Hepatocyte (in vitro differentiated cells): ENCODE data around the gene GRAP2.

Experiments used
- CTCF ChIP-seq: fragments of 200-600 bp; sonication (generic); IDR thresholded peaks from 2 replicates; pipeline ENCODE4 v1.5.1; 2016; ENCODE audit warnings: antibody characterized with exemption, mild to moderate bottlenecking; ENCODE audit not compliant: poor library complexity
- EZH2 ChIP-seq: fragments of 200-600 bp; sonication (generic); IDR thresholded peaks from 2 replicates; pipeline ENCODE4 v1.6.1; 2016; ENCODE audit warnings: antibody characterized with exemption, mild to moderate bottlenecking, borderline replicate concordance
- EZH2phosphoT487 ChIP-seq: fragments of 200-600 bp; sonication (generic); IDR thresholded peaks from one replicate; pipeline ENCODE4 v1.6.1; 2018; ENCODE audit warnings: antibody characterized with exemption, mild to moderate bottlenecking, low read depth, moderate library complexity; ENCODE audit not compliant: unreplicated experiment, severe bottlenecking

DNA sequence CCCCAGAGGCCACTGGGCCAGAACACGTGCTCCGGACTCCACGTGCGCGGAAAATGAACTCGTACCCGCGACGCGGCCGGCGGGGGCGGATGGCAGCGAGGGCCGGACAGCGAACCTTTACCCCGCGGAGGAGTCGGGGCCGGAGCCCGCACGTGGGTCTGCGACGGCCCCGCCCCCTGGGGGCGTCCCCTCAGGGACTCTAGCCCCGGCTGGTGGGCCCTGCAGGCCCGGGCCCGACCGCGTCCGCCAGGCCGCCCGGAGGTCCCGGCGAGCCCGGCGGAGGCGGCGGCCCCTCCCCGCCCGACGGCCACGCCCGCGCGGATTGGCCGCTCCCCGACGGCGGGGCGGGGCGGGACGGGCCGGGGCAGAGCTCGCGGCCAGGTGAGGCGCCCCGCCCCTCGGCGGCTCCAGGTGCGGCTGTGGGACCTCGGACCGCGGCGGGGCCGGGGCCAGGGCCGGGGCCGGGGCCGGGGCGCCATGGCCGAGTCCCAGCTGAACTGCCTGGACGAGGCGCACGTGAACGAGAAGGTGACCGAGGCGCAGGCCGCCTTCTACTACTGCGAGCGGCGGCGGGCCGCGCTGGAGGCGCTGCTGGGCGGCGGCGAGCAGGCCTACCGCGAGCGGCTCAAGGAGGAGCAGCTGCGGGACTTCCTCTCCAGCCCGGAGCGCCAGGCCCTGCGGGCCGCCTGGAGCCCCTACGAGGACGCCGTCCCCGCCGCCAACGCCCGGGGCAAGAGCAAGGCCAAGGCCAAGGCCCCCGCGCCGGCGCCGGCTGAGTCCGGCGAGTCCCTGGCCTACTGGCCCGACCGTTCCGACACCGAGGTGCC is 93.9 kb downstream of the GRAP2 start, which contains the start of gene FAM83F:
- TF ChIP-seq CTCF (no peak), EZH2 (no peak), EZH2phosphoT487 (no peak)
